Tibial nerve (tissue), 3 donors: ENCODE data around the gene ZNF44.

ENCODE experiments used
- CTCF ChIP-seq, 5 experiments: fragments of 200-600 bp in 3 of 5; fragments of 450-650 bp in 2 of 5; sonication (generic) in 3 of 5; IDR thresholded peaks; one replicate each; pipeline ENCODE4 v1.5.1; 2016 to 2019; ENCODE audit warnings: antibody characterized with exemption in 5 of 5, mild to moderate bottlenecking in 3 of 5, moderate library complexity in 2 of 5
- POLR2A ChIP-seq, 2 donors: fragments of 450-650 bp; IDR thresholded peaks; one replicate each; pipeline ENCODE4 v1.6.1; 2017; ENCODE audit warnings: antibody characterized with exemption in 2 of 2, mild to moderate bottlenecking in 2 of 2, moderate library complexity in 2 of 2

GRCh38 chr19:12287958-12288500, 6.7 kb downstream of the ZNF44 start:
- TF ChIP-seq CTCF (IDR thresholded peaks at IDR 0.05), result no peak
- no peak for TF ChIP-seq POLR2A (IDR thresholded peaks at IDR 0.05)
